Measurements from ENCODE around the gene TSHZ2. TPM values are rescaled to one million over a fixed set of nuclear protein-coding genes. Genes with fewer than 3 reads are reported as not detected.

TSHZ2 gene
- total and polyA plus RNA-seq, 2 experiments from 2014 or later = 1.1 to 5.2 TPM

GRCh38 chr20:53142225-53143127, 170.3 kb downstream of the TSHZ2 start:
- Histone ChIP-seq H3K9me3 (ENCODE audit: low read depth) (no peaks in the 10 kb centered on the region), H3K9me2 (replicated peaks; ENCODE audit: insufficient read depth) (no peaks in the 10 kb centered on the region), H2AFZ (no peak overlapping the region), H4K20me1 (ENCODE audit: insufficient read depth, poor library complexity, severe bottlenecking) (no peaks in the 10 kb centered on the region), H3K4me2 (no peak overlapping the region), H3K36me3 (replicated peaks; ENCODE audit: insufficient read depth, low read depth) (no peaks in the 10 kb centered on the region), H3K79me2 (no peaks in the 10 kb centered on the region), H3K4me1 (ENCODE audit: insufficient read depth) (no peaks in the 10 kb centered on the region), H3K27me3 (no peaks in the 10 kb centered on the region), H3K4me3 (no peak overlapping the region), H3K27ac (no peak overlapping the region)
- 89% methylated on average over 13 of the region's 13 CpGs for WGBS (ENCODE audit: low lambda C conversion rate, missing lambda C conversion rate)
- DNase-seq (ENCODE audit: low spot score) = no peak
- TF ChIP-seq EZH2phosphoT487 (IDR thresholded peaks at IDR 0.05; ENCODE audit: low read depth, severe bottlenecking, unreplicated experiment) (no peak), CTCF (IDR thresholded peaks at IDR 0.05; ENCODE audit: poor library complexity) (no peak), EZH2 (IDR thresholded peaks at IDR 0.05; ENCODE audit: borderline replicate concordance) (no peak)

GRCh38 chr20:53146201-53146891, 174.2 kb downstream of the TSHZ2 start:
- 98% methylated on average over 10 of the region's 10 CpGs for WGBS (ENCODE audit: low lambda C conversion rate, missing lambda C conversion rate)

GRCh38 chr20:53148771-53149147, 176.6 kb downstream of the TSHZ2 start:
- H3K4me2 ChIP-seq = peak overlapping the region; percentile 56
- H3K79me2 ChIP-seq = no peaks in the 10 kb centered on the region
- H3K27me3 ChIP-seq = no peaks in the 10 kb centered on the region
- TF ChIP-seq EZH2phosphoT487 (IDR thresholded peaks at IDR 0.05; ENCODE audit: low read depth, severe bottlenecking, unreplicated experiment) (no peak), EZH2 (IDR thresholded peaks at IDR 0.05; ENCODE audit: borderline replicate concordance) (no peak), CTCF (IDR thresholded peaks at IDR 0.05; ENCODE audit: poor library complexity) (no peak)
- H2AFZ ChIP-seq = no peak overlapping the region
- H4K20me1 ChIP-seq (ENCODE audit: insufficient read depth, poor library complexity, severe bottlenecking) = no peaks in the 10 kb centered on the region
- no peaks in the 10 kb centered on the region for H3K36me3 ChIP-seq (replicated peaks; ENCODE audit: insufficient read depth, low read depth)
- H3K9me3 ChIP-seq (ENCODE audit: low read depth) = no peaks in the 10 kb centered on the region
- no peak overlapping the region for H3K4me3 ChIP-seq
- H3K9me2 ChIP-seq (replicated peaks; ENCODE audit: insufficient read depth) = no peaks in the 10 kb centered on the region
- H3K4me1 ChIP-seq (ENCODE audit: insufficient read depth) = peaks cover 21% of the 10 kb centered on the region
- no peak for DNase-seq (ENCODE audit: low spot score)
- peak overlapping the region; percentile 11 for H3K27ac ChIP-seq
- 36% methylated on average over 3 of the region's 3 CpGs for WGBS (ENCODE audit: low lambda C conversion rate, missing lambda C conversion rate)

More at GRCh38 chr20:53146201-53146891, 174.2 kb downstream of the TSHZ2 start:
- no peak for DNase-seq (ENCODE audit: low spot score)
- no peaks in the 10 kb centered on the region for H3K9me3 ChIP-seq (ENCODE audit: low read depth)
- no peaks in the 10 kb centered on the region for H3K36me3 ChIP-seq (replicated peaks; ENCODE audit: insufficient read depth, low read depth)
- TF ChIP-seq CTCF (IDR thresholded peaks at IDR 0.05; ENCODE audit: poor library complexity) = no peak
- TF ChIP-seq EZH2phosphoT487 (IDR thresholded peaks at IDR 0.05; ENCODE audit: low read depth, severe bottlenecking, unreplicated experiment) = no peak
- no peak for TF ChIP-seq EZH2 (IDR thresholded peaks at IDR 0.05; ENCODE audit: borderline replicate concordance)
- H3K27me3 ChIP-seq = no peaks in the 10 kb centered on the region
- H3K4me1 ChIP-seq (ENCODE audit: insufficient read depth) = peaks cover 21% of the 10 kb centered on the region
- H3K4me2 ChIP-seq = no peak overlapping the region
- no peak overlapping the region for H3K27ac ChIP-seq
- H2AFZ ChIP-seq = no peak overlapping the region
- H3K4me3 ChIP-seq = no peak overlapping the region
- H3K9me2 ChIP-seq (replicated peaks; ENCODE audit: insufficient read depth) = no peaks in the 10 kb centered on the region
- H4K20me1 ChIP-seq (ENCODE audit: insufficient read depth, poor library complexity, severe bottlenecking) = no peaks in the 10 kb centered on the region
- H3K79me2 ChIP-seq = no peaks in the 10 kb centered on the region
